ENCODE data around the gene ITGAV.

Gene ITGAV

GRCh38 chr2:186648130-186648529 is 58.3 kb downstream of the ITGAV start:
- TF ChIP-seq TEAD4 (IDR thresholded peaks at IDR 0.05) (no peak), NFIC (IDR thresholded peaks at IDR 0.05) (no peak), EP300 (IDR thresholded peaks at IDR 0.05; ENCODE audit: borderline replicate concordance) (no peak)

- TF ChIP-seq NFIC (IDR thresholded peaks at IDR 0.05) (no peak), ZBTB7A (IDR thresholded peaks at IDR 0.05; ENCODE audit: low read depth) (no peak), TCF12 (IDR thresholded peaks at IDR 0.05; ENCODE audit: low read depth) (no peak), EP300 (IDR thresholded peaks at IDR 0.05; ENCODE audit: borderline replicate concordance) (no peak), REST (IDR thresholded peaks at IDR 0.05; ENCODE audit: low read depth) (no peak), CREB1 (IDR thresholded peaks at IDR 0.05; ENCODE audit: low read depth) (no peak), MAX (IDR thresholded peaks at IDR 0.05) (no peak), FOXM1 (IDR thresholded peaks at IDR 0.05; ENCODE audit: borderline replicate concordance, low read depth) (no peak), YY1 (IDR thresholded peaks at IDR 0.05; ENCODE audit: low read depth) (no peak), CEBPB (IDR thresholded peaks at IDR 0.05) (no peak), RAD21 (IDR thresholded peaks at IDR 0.05; ENCODE audit: low read depth) (no peak), TEAD4 (IDR thresholded peaks at IDR 0.05) (no peak), TAF1 (IDR thresholded peaks at IDR 0.05; ENCODE audit: low read depth) (no peak), EGR1 (IDR thresholded peaks at IDR 0.05) (no peak)
- TF ChIP-seq, protein P1, sequence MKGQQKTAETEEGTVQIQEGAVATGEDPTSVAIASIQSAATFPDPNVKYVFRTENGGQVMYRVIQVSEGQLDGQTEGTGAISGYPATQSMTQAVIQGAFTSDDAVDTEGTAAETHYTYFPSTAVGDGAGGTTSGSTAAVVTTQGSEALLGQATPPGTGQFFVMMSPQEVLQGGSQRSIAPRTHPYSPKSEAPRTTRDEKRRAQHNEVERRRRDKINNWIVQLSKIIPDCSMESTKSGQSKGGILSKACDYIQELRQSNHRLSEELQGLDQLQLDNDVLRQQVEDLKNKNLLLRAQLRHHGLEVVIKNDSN (IDR thresholded peaks at IDR 0.05), result no peak
Observed at GRCh38 chr2:186653511-186653910, 63.7 kb downstream of the ITGAV start.

DNA sequence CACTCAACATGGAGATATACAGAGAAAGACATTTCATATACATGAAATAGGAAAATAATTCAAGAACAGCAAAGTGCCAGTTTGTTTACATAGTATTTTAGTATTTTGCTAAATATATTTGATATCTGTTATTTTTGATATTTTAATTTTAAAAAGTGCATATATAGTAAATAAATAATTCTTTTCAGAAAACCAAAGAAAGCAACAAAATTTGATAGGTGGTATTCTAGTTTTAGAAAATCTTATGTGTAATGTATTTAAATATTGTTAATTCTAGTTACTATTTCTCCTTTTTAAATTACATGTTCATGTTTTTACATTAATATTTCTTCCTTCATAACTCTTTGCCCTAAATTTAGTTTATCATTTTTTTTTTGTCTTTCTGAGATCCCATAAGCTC is 69.5 kb downstream of the ITGAV start:
- TF ChIP-seq CEBPB (IDR thresholded peaks at IDR 0.05), result no peak
- no peak for TF ChIP-seq TCF12 (IDR thresholded peaks at IDR 0.05; ENCODE audit: low read depth)
- no peak for TF ChIP-seq NFIC (IDR thresholded peaks at IDR 0.05)
- TF ChIP-seq, protein P1 (IDR thresholded peaks at IDR 0.05), result no peak
- TF ChIP-seq FOXM1 (IDR thresholded peaks at IDR 0.05; ENCODE audit: borderline replicate concordance, low read depth), result no peak
- no peak for TF ChIP-seq TEAD4 (IDR thresholded peaks at IDR 0.05)
- TF ChIP-seq ZBTB7A (IDR thresholded peaks at IDR 0.05; ENCODE audit: low read depth), result no peak
- TF ChIP-seq YY1 (IDR thresholded peaks at IDR 0.05; ENCODE audit: low read depth), result no peak

DNA sequence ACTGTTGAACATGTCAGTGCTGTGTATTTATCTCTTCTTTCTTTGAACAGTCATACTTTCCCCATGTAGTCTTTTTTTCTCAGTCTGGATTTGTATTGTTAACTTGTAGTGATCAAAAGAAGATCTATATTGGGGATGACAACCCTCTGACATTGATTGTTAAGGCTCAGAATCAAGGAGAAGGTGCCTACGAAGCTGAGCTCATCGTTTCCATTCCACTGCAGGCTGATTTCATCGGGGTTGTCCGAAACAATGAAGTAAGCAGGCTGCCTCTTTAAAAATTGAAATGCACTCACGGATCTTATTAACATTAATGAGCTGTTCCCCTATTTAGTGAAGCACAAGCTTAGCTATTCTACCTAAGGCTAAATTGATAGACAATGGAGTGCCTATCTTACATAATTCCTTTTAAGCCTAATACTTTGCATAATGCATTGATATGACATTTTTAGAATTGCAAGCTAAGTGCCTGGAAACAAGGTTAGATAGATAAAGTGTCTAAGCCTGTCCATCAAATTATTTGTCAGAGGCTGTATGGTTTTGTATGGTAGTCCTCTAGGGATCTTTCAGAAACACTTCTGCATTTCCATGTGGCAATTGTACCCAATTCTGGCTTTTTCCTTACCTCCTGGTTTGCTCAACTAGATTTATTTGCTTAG is 74.7 kb downstream of the ITGAV start:
- no peak for TF ChIP-seq YY1 (IDR thresholded peaks at IDR 0.05; ENCODE audit: low read depth)
- TF ChIP-seq TEAD4 (IDR thresholded peaks at IDR 0.05), result no peak
- TF ChIP-seq, protein P1 (IDR thresholded peaks at IDR 0.05), result no peak
- TF ChIP-seq ZBTB7A (IDR thresholded peaks at IDR 0.05; ENCODE audit: low read depth), result no peak
- no peak for TF ChIP-seq MAX (IDR thresholded peaks at IDR 0.05)
- no peak for TF ChIP-seq CEBPB (IDR thresholded peaks at IDR 0.05)
- no peak for TF ChIP-seq RAD21 (IDR thresholded peaks at IDR 0.05; ENCODE audit: low read depth)
- TF ChIP-seq TAF1 (IDR thresholded peaks at IDR 0.05; ENCODE audit: low read depth), result no peak
- no peak for TF ChIP-seq EP300 (IDR thresholded peaks at IDR 0.05; ENCODE audit: borderline replicate concordance)
- no peak for TF ChIP-seq FOXM1 (IDR thresholded peaks at IDR 0.05; ENCODE audit: borderline replicate concordance, low read depth)
- no peak for TF ChIP-seq NFIC (IDR thresholded peaks at IDR 0.05)
- TF ChIP-seq REST (IDR thresholded peaks at IDR 0.05; ENCODE audit: low read depth), result no peak
- TF ChIP-seq EGR1 (IDR thresholded peaks at IDR 0.05), result no peak
- TF ChIP-seq TCF12 (IDR thresholded peaks at IDR 0.05; ENCODE audit: low read depth), result no peak
- no peak for TF ChIP-seq CREB1 (IDR thresholded peaks at IDR 0.05; ENCODE audit: low read depth)

DNA sequence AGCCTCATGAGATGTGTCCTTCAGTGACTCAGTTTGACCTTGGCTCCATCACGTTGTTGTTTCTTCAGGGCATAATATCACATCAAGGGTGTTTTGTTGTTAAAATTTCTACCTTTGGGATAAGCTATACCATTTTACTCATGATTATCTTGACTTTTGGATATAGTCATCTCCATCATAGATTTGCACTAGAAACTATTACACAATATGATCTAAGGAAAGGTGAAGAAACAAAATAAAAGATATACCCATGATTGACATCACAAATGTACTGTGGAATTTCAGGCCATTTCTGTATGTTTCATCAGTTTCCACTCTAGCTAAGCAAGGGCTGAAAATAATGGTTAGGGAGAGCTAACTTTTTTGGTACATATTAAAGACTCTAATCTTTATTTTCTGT is 79.3 kb downstream of the ITGAV start:
- TF ChIP-seq CEBPB (IDR thresholded peaks at IDR 0.05), result no peak
- no peak for TF ChIP-seq MAX (IDR thresholded peaks at IDR 0.05)
- TF ChIP-seq, protein P1 (IDR thresholded peaks at IDR 0.05), result no peak
- no peak for TF ChIP-seq CREB1 (IDR thresholded peaks at IDR 0.05; ENCODE audit: low read depth)
- TF ChIP-seq FOXM1 (IDR thresholded peaks at IDR 0.05; ENCODE audit: borderline replicate concordance, low read depth), result no peak
- no peak for TF ChIP-seq ZBTB7A (IDR thresholded peaks at IDR 0.05; ENCODE audit: low read depth)
- no peak for TF ChIP-seq YY1 (IDR thresholded peaks at IDR 0.05; ENCODE audit: low read depth)
- no peak for TF ChIP-seq EGR1 (IDR thresholded peaks at IDR 0.05)
- no peak for TF ChIP-seq EP300 (IDR thresholded peaks at IDR 0.05; ENCODE audit: borderline replicate concordance)
- TF ChIP-seq RAD21 (IDR thresholded peaks at IDR 0.05; ENCODE audit: low read depth), result no peak
- no peak for TF ChIP-seq TAF1 (IDR thresholded peaks at IDR 0.05; ENCODE audit: low read depth)
- no peak for TF ChIP-seq REST (IDR thresholded peaks at IDR 0.05; ENCODE audit: low read depth)
- no peak for TF ChIP-seq TEAD4 (IDR thresholded peaks at IDR 0.05)
- no peak for TF ChIP-seq TCF12 (IDR thresholded peaks at IDR 0.05; ENCODE audit: low read depth)

Measured in Ishikawa (cell line).